ENCODE measurements around the gene STPG3. TPM values are rescaled to one million over a fixed set of nuclear protein-coding genes. Genes with fewer than 3 reads are reported as not detected.

STPG3 gene
- total and polyA plus RNA-seq, 2 of the 13 experiments (the other 11 are each of a cell fraction or from before 2014, with no cell fraction given), result not detected

- TF ChIP-seq NKX3-1 (CRISPR knock-in tag; IDR thresholded peaks at IDR 0.05), result no peak
- TF ChIP-seq, protein P1, sequence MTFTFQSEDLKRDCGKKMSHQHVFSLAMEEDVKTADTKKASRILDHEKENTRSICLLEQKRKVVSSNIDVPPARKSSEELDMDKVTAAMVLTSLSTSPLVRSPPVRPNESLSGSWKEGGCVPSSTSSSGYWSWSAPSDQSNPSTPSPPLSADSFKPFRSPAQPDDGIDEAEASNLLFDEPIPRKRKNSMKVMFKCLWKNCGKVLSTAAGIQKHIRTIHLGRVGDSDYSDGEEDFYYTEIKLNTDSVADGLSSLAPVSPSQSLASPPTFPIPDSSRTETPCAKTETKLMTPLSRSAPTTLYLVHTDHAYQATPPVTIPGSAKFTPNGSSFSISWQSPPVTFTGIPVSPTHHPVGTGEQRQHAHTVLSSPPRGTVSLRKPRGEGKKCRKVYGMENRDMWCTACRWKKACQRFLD (CRISPR knock-in tag; IDR thresholded peaks at IDR 0.05; ENCODE audit: borderline replicate concordance), result no peak
- no peak for TF ChIP-seq JUNB (CRISPR knock-in tag; IDR thresholded peaks at IDR 0.05; ENCODE audit: borderline replicate concordance)
- TF ChIP-seq, protein P2, sequence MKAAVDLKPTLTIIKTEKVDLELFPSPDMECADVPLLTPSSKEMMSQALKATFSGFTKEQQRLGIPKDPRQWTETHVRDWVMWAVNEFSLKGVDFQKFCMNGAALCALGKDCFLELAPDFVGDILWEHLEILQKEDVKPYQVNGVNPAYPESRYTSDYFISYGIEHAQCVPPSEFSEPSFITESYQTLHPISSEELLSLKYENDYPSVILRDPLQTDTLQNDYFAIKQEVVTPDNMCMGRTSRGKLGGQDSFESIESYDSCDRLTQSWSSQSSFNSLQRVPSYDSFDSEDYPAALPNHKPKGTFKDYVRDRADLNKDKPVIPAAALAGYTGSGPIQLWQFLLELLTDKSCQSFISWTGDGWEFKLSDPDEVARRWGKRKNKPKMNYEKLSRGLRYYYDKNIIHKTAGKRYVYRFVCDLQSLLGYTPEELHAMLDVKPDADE (CRISPR knock-in tag; IDR thresholded peaks at IDR 0.05), result no peak
- TF ChIP-seq BORCS8-MEF2B (CRISPR knock-in tag; IDR thresholded peaks at IDR 0.05), result no peak
- TF ChIP-seq, protein P3, sequence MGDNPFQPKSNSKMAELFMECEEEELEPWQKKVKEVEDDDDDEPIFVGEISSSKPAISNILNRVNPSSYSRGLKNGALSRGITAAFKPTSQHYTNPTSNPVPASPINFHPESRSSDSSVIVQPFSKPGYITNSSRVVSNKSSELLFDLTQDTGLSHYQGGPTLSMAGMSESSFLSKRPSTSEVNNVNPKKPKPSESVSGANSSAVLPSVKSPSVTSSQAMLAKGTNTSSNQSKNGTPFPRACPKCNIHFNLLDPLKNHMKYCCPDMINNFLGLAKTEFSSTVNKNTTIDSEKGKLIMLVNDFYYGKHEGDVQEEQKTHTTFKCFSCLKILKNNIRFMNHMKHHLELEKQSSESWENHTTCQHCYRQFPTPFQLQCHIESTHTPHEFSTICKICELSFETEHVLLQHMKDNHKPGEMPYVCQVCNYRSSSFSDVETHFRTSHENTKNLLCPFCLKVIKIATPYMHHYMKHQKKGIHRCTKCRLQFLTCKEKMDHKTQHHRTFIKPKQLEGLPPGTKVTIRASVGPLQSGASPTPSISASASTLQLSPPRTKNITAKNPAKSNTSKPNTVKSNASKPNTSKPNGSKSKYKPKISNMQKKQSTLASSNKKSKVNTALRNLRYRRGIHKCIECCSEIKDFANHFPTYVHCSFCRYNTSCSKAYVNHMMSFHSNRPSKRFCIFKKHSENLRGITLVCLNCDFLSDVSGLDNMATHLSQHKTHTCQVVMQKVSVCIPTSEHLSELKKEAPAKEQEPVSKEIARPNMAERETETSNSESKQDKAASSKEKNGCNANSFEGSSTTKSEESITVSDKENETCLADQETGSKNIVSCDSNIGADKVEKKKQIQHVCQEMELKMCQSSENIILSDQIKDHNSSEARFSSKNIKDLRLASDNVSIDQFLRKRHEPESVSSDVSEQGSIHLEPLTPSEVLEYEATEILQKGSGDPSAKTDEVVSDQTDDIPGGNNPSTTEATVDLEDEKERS (CRISPR knock-in tag; IDR thresholded peaks at IDR 0.05), result no peak
- no peak for TF ChIP-seq HDAC6 (IDR thresholded peaks at IDR 0.05; ENCODE audit: low read depth, low read length)
- TF ChIP-seq ATF6 (CRISPR knock-in tag; conservative IDR thresholded peaks at IDR 0.05), result no peak
- 0 out of 2 replicates have a peak, but pooled peaks have one; percentile 18 for TF ChIP-seq GATAD2A (CRISPR knock-in tag; IDR thresholded peaks at IDR 0.05)
- no peak for TF ChIP-seq ZNF558 (CRISPR knock-in tag; IDR thresholded peaks at IDR 0.05; ENCODE audit: borderline replicate concordance)
- no peak for TF ChIP-seq CC2D1A (CRISPR knock-in tag; IDR thresholded peaks at IDR 0.05)
- TF ChIP-seq RFX5 (IDR thresholded peaks at IDR 0.05; ENCODE audit: low read depth, low read length), result no peak
- TF ChIP-seq, protein P4, sequence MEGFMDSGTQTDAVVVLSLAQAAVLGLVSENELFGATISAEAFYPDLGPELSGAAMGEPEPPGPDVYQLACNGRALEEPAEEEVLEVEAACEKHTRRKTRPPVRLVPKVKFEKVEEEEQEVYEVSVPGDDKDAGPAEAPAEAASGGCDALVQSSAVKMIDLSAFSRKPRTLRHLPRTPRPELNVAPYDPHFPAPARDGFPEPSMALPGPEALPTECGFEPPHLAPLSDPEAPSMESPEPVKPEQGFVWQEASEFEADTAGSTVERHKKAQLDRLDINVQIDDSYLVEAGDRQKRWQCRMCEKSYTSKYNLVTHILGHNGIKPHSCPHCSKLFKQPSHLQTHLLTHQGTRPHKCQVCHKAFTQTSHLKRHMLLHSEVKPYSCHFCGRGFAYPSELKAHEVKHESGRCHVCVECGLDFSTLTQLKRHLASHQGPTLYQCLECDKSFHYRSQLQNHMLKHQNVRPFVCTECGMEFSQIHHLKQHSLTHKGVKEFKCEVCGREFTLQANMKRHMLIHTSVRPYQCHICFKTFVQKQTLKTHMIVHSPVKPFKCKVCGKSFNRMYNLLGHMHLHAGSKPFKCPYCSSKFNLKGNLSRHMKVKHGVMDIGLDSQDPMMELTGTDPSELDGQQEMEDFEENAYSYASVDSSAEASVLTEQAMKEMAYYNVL (CRISPR knock-in tag; IDR thresholded peaks at IDR 0.05; ENCODE audit: borderline replicate concordance), result no peak
- no peak for TF ChIP-seq HHEX (CRISPR knock-in tag; IDR thresholded peaks at IDR 0.05)
- TF ChIP-seq, protein P5, sequence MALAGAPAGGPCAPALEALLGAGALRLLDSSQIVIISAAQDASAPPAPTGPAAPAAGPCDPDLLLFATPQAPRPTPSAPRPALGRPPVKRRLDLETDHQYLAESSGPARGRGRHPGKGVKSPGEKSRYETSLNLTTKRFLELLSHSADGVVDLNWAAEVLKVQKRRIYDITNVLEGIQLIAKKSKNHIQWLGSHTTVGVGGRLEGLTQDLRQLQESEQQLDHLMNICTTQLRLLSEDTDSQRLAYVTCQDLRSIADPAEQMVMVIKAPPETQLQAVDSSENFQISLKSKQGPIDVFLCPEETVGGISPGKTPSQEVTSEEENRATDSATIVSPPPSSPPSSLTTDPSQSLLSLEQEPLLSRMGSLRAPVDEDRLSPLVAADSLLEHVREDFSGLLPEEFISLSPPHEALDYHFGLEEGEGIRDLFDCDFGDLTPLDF (CRISPR knock-in tag; IDR thresholded peaks at IDR 0.05), result no peak
- TF ChIP-seq, protein P6, sequence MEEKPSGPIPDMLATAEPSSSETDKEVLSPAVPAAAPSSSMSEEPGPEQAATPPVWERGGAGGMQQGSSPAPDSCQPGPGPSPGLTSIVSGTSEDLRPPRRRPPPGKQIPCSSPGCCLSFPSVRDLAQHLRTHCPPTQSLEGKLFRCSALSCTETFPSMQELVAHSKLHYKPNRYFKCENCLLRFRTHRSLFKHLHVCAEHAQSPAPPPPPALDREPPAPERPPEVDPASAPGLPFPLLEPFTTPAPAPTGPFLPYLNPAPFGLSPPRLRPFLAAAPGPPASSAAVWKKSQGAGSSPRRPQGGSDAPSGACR (CRISPR knock-in tag; IDR thresholded peaks at IDR 0.05), result no peak
- no peak for TF ChIP-seq IRF1 (CRISPR knock-in tag; IDR thresholded peaks at IDR 0.05; ENCODE audit: low read depth)
These were observed 29.5 kb upstream of the STPG3 start (continued) for GRCh38 chr9:137221506-137222111.

Data from HepG2 (cell line).